Measurements from ENCODE around the gene NR3C2.

DNA sequence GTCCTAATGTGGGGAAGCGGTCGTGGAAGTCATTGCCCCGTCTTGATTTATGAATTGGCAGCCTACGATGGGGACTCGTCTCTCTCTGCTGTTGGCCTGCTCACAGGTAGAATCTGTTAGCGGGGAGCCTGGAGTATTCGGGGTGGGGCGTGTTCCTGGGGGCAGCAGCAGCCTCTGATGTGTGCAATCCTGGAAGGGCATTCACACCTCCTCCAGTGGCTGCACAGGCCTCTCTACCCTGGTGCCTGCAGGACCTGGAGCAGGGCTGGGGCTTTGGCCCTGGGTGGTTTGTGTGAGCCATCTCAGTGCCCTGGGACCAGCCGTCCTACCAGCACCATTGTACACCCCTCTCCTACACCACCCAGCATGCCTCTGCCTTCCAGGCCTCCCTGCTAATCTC, 369.4 kb downstream of the NR3C2 start:
- TF ChIP-seq, protein P1, sequence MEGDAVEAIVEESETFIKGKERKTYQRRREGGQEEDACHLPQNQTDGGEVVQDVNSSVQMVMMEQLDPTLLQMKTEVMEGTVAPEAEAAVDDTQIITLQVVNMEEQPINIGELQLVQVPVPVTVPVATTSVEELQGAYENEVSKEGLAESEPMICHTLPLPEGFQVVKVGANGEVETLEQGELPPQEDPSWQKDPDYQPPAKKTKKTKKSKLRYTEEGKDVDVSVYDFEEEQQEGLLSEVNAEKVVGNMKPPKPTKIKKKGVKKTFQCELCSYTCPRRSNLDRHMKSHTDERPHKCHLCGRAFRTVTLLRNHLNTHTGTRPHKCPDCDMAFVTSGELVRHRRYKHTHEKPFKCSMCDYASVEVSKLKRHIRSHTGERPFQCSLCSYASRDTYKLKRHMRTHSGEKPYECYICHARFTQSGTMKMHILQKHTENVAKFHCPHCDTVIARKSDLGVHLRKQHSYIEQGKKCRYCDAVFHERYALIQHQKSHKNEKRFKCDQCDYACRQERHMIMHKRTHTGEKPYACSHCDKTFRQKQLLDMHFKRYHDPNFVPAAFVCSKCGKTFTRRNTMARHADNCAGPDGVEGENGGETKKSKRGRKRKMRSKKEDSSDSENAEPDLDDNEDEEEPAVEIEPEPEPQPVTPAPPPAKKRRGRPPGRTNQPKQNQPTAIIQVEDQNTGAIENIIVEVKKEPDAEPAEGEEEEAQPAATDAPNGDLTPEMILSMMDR (IDR thresholded peaks at IDR 0.05), result no peak
- no peak for TF ChIP-seq POLR2AphosphoS5 (IDR thresholded peaks at IDR 0.05)

All from prostate gland (tissue), 2 donors.